Stimulated activated CD4-positive, alpha-beta T cell treated with anti-CD3 and anti-CD28 coated beads, Interleukin-4, amount 100 ng/mL, for 24 hours (primary cell): ENCODE data around the gene CHRNE.

Experiments
- DNase-seq: peaks from one replicate; pipeline ENCODE4 v3.0.0-alpha.2; 2020

Gene CHRNE

DNA sequence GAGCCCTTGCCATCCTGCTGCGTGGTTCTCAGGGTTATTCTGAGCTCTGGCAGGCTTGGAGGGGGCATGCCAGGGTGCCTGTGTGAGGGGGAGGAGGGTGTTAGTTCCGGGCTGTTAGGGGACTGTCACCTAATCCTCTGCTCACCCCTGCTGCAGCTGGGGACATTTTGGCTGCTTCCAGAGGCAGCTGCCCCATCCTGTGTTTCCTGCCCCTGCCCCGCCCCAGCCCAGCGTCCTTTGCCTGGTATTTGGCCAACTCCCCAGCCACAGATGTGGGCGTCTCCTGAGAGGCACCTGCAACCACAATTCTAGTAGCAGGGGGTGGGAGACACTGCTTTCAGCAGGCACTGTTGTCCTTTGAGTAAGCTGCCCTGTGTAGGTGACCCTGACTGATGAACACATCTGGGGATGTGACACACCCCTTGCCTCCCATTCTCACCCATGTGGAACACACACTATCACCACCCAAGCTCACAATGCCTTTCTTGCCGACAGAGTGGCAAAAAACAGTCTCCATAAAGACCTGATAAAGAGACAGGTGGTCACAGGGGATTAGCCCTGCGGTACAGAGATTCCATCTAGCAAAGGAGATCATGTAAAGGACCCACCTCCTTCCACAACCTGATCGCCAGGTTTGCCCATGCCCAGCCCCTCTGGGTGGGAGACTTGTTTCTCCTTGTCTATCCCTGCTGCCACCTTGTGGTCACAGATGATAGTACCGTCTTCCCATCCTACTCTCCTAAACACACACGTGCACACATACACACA, at the start of gene CHRNE:
Gene CHRNE, minus strand, starts transcription at position 48 of the 768 bp plus-strand sequence. Its CDS starts 35 bp downstream, at position 13.
- DNase-seq: peak; percentile 83

DNA sequence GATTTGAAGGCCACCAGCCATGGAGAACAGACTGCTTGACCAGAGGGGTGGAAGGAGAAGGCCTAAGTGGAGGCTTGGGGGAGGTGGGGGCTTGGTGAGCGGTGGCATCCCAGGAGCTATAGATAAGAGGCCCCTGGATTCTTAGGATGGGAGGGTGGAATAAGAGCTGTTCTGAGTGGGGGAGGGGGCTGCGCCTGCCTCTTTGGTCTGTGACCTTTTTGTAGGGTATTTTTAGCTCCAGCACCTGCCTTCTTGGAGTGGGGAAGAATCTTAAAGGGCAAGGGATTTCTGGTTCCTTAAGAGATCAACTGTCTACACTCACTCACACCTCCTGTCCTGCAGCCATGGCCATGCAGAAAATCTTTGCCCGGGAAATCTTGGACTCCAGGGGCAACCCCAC, 48.6 kb upstream of the CHRNE start:
- no peak for DNase-seq

DNA sequence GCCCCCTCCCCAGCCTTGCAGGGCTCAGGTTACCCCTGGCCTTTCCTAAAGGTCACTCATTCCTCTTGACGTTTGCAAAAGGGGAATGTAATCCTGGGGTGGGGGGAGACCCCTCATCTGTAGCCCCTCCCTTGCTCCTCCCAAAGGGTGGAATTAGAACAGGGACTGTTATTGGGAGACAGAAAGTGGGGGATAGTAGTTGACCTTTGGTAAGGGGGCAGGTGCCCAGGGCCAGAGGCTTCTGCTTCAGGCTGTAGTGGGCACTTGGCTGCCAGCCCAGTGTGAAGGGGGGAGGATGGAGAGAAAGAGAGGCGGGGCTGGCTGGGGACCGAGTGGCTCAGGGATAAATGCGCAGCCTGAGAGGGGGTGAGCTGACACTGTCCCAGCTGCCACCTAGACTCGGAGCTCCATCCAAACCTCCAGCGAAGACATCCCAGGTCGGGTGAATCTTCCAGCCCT, 47.9 kb upstream of the CHRNE start, which contains the start of gene ENO3:
Gene ENO3, plus strand, starts transcription at position 374 of the 459 bp plus-strand sequence. CDS start 711 bp downstream, outside the sequence.
- no peak for DNase-seq

DNA sequence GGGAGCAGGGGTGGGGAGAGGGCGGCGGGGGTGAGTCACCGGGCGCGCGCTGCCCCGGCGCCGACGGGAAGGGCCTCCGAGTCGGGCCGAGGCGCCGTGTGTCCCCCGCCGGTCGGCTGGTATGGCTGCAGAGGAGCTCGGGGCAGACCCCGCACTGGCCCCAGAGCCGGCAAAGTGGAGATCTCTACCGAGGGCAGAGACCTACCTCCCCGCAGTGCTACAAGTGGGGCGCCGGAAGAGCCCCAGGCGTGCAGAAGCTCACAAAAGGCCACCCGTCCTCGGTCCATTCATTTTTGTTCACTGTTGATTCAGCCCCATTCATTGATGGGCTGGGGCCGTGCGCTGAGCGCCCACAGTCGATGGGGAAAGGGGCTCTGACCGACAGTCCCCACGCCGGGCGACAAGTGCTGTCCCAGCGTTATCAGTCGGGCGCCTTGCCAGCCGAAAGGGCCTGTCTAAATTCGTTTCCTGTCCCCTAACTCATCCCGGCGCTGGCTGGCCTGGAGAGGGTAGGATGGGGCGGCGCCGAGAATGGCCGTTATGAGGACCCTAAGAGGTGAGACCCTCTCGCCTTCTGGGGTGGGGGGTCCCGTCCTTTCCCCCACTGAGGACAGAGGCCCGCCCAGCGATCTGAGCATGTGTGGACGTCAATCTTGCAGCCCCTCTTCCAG, 47.3 kb upstream of the CHRNE start:
- DNase-seq: peak; percentile 46

DNA sequence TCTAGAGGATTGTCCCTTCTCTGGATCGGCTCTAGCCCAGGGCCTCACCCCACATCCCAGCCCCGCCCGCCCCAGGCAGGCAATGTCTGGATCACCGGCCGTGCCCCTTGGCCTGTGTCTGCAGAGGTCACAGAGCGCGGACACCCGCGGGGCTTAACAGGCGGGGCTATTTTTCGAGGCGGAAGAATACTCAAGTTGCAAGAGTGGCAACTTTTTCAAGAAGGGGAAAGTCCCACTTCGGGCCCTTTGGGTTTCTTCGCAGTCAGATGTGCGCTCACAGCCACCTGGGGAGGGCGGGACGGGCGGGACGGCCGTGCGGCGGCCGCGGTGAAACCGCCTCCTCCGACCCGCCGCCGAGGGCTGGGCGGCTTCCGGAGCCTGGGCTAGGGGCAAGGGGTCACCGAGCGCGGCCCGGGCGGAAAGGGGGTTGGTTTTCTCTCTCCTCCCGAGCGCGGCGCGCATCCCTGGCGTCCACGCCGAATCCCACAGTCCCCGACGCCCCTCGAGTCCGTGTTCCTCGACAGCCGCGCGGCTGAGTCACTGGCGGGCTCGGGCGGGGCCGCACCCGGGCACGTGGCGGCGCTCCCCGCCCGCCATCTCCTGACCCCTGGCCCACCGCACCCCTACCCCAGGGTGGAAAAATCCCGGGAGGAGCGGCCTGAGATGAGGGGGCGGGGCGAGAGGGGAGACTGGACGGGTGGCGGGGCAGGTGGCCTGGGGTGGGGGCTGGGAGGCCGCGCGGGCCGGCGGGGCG, 46.6 kb upstream of the CHRNE start:
- DNase-seq: peak; percentile 81

DNA sequence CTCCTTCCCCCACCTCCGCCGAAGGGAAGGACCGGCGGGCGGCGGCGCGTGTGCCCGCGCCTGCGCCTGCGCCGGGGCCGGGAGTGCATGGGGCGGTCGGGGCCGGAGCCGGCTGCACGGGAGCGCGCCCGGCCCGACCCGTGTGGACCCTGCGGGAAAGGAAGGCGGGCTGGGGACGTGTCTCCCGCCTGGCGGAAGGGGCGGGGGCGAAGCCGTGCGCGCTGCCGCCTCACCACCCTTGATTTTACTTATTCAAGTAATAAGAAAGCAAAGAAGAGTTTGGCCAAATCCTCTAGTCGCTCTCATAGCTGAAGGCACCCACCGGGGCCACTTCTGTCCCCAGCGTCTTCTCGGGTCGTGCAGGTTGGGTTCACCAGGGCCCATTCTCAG, 46.0 kb upstream of the CHRNE start:
- peak; percentile 77 for DNase-seq

DNA sequence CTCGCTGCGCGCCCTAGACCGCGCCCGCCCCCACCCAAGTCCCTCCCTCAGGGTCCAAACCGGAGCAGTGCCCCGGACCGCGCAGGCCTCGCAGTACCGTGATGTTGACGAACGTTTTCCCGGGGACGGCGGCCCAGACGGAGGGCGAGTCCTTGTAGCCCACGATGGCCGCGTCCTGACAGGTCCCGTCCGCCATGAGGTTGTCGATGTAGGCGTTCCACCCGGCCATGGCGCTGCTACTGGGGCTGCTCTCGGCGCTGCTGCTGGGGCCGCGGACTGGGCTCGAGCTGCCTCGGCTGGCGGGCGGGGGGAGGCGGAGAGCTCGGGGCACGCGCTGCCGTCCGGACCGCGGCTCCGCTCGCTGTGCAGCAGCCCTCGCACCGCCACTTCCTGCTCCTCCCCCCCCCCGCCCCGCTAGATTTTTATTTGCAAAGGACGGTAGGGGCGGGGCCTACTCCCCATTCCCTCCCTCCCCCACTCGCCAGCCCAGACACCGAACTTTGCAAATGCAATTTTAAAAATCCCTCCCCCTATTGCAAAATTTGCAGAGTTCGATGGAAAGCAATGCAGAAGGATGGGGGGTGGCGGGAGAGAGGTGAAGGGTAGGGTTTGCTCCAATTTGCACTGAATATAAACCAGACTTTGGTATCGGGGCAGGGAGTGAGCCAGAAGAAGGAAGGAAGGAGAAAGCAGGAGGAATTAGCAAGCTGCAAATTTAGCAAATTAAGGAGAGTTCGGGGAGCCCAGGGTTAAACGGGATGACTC, 45.5 kb upstream of the CHRNE start, which contains the start of gene PFN1:
Gene PFN1, minus strand, starts transcription at position 365 of the 765 bp plus-strand sequence. Its CDS starts 136 bp downstream, at position 229.
- peak; percentile 91 for DNase-seq

DNA sequence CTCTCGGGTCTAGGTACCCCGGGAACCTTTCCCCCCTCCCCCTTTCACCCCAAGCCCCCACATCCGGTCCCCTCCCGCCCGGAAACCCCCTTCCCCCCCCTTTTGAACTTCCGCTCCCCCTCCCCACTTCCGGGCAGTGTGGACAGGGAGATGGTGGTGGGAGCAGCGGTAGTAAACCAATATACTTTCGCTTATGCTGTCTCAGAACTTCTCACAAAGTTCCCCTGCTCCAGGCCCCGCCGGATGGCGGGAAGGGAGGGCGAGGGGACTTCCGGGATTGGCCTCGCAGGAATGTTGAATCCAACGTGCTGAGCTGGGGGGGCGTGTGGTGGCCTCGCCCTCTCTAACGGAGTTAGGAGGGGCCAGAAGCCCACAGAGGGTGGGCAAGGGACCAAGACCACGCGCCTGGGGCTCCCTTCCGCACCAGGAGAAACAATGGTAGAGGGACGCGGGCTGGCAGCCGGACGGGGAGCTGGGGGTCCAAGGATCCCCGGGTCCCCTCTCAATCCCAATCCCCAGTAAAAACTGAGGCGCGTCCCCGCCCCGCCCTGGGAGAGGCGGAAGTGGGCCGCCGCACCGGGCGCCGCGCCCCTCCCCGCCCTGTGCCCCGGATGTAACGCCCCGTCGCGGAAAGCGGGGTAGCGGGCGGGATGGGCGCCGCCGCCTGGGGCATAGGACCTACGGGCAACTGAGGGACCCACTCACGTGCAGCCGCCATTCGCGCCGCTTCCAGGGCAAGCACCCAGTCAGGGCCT, 44.7 kb upstream of the CHRNE start:
- peak; percentile 67 for DNase-seq

DNA sequence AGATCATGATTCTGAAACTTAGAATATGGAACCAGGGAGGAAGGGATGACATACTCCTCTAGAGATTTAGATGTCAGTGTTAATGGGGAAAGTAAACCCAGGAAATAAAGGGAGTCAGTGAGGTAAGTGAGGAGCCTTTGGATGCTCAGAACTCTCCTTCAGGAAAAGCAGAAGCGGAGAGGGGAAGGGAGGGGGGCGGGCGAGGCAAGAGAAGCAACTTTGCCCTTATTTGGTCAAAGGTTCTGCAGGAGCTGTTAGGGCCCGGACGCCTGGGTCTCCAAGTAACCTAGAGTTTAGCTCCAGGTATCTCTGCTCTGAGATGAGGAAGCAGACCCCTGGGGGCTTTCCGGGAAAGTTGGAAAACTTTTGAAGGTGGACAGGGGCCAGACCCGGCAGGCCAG, 44.1 kb upstream of the CHRNE start:
- DNase-seq: no peak

DNA sequence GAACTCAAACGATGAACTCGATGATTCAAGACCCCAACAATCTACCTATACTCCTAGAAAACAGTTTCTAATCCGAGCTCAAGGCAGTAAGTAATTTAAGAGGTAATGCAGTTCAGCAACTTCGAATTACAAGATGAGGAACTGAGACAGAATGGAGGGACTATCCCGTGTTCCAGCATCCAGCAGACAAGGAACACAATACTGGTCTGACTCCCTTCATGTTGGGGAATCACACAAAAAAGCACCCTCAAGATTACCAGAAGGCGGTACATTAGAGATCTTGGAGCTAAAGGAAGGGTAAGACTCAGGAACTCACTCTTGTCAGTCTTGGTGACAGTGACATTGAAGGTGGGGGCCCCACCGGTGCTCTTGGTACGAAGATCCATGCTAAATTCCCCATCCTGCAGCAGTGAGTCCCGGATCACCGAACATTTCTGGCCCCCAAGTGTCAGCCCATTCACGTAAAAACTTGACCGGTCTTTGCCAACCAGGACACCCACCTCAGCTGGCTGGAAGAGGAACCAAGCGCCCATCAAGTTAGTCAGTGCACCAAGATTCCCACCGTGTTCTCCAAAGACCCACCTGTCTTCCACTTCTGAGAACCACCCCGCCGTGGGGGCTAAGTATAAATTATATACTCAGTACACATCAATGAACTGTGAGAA, 43.5 kb upstream of the CHRNE start:
- no peak for DNase-seq

DNA sequence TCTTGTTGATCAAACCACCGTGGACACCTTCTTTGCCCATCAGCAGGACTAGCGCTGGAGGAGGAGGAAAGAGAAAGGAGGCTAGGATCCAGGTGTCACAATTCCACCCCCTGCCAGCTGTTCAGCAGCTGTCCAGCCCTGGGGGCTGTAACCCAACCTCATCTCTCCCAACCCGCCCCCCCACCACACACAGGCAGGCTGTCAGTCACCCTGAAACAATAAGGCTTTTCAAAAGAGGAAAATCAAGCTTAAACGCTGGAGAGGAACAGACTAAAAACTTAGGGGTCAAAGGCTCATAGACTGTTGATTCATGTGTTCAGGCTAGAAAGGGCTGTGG, 43.0 kb upstream of the CHRNE start:
- DNase-seq: no peak

DNA sequence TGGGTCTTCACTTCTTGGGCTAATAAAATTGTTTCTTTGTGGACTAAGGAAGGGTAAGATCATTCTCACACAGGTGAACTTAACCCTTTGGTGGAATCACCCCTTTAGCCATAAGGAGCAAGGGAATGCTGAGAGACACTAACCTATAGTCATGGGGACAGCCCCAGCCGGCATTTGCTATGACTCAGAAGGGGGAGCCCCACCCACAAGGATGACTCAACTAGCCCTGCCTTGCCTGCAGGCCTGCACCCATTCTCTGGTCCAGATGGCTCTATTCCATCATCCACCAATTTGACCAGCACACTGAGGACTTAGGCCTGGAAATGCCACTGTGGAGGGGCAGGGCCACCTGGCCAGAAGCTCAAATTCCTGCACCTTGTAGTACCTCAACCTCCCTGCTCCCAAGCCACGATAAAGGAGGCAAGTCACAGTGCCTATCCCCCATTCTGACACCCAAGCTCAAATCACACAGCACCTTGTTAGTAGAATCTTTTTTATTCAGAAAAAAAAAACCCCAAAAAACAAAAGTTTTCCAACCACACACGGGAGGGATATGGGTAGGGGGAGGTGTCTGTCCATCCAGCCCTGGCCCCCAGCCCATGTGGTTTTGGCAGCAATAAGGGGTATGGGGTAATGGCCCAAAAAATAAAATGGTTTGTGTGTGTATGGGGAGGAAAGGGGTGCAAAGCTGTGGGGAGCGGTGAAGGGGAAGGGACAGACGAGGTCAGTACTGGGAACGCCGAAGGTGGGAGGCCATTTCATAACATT, 42.5 kb upstream of the CHRNE start:
- peak; percentile 92 for DNase-seq

DNA sequence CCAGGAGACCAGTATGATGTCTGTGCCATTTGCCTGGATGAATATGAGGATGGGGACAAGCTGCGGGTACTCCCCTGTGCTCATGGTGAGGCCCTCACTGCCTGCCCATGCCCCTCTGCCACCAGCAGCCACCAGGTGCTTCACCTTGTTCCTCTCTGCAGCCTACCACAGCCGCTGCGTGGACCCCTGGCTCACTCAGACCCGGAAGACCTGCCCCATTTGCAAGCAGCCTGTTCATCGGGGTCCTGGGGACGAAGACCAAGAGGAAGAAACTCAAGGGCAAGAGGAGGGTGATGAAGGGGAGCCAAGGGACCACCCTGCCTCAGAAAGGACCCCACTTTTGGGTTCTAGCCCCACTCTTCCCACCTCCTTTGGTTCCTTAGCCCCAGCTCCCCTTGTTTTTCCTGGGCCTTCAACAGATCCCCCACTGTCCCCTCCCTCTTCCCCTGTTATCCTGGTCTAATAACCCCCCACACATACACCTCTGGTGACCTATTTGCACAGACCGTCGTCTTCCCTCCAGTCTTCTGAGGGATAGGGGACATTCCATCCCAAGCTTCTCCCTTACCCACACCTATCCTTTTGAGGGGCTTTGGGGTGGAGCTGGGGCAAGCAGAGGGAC, 41.8 kb upstream of the CHRNE start:
- no peak for DNase-seq

DNA sequence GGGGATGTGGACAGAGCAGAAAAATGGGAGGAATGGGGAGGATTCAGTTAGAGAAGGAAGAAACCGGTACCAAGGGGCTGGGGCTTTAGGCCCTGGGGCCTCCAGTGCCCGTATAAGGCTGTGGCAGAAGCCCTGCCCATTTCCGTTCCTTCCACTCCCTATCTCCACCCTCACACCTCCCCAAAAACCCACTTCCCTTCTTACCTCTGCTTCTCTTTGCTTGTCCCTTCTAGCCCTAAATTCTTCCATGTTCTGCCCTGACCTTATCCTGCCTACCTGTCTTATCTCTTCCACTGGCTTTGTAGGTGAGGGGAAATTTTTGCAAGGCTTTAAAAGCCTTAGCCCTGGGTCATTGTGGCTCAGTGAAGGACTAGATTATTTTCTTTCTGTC, 41.3 kb upstream of the CHRNE start:
- peak; percentile 53 for DNase-seq

DNA sequence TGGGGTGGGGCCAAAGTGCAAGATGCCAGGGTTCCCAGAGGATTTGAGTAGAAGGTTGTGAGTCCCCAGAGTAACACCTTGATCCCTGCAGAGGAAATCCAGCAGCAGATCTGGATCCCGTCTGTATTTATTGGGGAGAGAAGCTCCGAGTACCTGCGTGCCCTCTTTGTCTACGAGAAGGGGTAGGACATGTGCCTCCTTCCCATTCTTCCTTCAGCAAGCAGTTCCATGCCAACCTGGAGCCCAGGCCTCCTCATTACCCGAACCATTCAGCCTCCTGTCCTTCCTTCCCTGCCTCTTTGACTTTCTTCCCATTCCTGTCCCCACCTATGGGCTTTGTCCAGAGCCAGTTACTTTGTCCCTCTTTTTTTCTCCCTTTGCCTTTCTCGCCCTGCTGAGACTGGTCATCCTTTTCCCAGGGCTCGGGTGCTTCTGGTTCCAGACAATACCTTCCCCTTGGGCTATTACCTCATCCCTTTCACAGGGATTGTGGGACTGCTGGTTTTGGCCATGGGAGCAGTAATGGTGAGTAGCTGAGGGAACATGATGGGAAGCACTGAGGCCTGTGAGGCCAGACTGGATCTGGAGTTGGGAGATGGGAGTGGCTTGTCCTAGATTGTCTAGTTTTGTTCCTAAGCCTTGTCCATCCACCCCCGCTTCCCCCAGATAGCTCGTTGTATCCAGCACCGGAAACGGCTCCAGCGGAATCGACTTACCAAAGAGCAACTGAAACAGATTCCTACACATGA, 40.0 kb upstream of the CHRNE start:
- no peak for DNase-seq

DNA sequence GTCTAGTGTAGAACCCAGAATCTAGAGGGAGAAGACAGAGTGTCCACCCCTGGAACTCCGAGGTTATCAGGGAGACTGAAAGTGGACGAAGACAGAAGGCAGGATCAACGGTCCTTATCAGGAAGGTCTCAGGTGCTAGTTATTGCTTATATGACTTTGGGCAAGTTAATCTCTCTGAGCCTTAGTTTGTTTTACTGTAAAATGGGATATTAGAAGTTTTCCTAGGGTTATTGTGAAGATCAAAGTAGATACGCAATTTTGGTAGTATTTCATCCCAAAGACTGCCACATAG, 38.4 kb upstream of the CHRNE start:
- no peak for DNase-seq

DNA sequence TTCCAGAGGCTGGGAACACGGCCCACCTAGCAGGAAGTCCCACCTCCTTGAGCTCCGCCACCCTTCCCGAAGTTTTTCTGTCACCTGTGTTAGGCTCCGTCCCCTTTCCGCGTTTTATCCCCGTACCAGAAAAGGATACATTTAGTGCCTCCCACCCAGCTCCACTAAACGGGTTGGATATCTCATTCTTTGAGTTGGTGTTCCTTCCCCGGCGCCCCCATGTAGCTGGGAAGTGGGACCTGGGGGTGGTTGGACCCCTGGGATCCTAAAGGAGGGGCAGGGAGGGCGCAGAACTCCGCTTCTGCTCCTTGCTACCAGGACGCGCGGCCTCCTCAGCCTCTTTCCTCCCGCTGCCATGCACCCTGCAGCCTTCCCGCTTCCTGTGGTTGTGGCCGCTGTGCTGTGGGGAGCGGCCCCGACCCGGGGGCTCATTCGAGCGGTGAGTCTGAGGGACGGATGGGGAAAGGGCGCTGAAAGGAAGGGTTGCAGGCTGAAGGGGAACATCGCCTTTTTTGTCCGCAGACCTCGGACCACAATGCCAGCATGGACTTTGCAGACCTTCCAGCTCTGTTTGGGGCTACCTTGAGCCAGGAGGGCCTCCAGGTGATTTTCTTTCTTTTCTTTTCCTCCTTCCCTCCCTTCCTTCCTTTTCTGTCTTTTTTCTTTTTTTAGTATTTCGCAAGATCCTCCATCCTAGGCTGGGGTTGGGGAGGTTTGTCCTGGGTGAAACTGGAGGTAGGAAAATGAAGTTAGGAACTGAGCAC, 37.8 kb upstream of the CHRNE start:
- DNase-seq: peak; percentile 49

DNA sequence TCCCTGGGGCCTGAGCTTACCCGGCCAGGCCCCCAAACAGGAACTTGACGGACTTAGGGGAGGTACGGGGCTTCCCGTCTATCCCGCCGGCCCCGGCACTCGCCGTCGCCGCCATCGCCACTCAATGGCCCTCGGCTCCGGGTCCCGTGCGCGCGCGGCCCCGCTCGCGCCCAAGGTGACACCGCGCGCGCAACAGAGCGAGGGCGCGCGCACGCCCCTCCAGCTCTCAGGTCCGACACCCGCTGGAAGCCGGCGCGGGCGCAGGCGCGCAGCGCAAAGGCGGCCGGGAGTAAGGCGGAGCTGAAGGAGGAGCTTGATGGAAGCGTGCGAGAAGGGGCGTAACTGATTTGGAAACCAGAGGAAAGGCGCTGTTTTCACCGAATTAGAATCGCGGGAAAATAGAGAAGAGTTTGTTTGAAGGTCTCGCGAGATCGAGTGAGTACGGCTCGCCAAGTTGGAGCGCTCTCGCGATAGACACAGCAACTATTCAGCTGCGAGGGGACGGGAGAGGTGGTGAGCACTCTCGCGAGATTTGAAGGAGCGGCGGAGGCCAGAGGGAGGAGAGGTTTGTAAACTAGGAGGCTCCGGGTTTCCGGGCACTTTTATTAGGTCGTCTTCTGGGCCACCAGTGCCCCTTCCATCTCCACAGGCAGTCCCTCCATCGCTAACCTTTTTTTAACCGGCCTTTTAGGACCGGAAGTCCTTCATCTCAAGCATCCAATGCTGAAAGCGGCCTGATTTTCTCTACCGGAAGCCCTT, 37.1 kb upstream of the CHRNE start, which contains the start of the genes RNF167 and SLC25A11:
Gene RNF167, plus strand, starts transcription at position 473 of the 759 bp plus-strand sequence. CDS start 642 bp downstream, outside the sequence.
Gene SLC25A11, minus strand, starts transcription at position 251 of the 759 bp plus-strand sequence. Its CDS starts 136 bp downstream, at position 115.
- peak; percentile 96 for DNase-seq
